HEK293 (cell line): ENCODE measurements around the gene ZNF771.

Experiments used
- CTCF ChIA-PET: fragments of 350-600 bp; formaldehyde crosslinking; extraction: SDS; loops from one replicate; lab custom pipeline; 2021; ENCODE audit warnings: antibody characterized with exemption; lab: Yijun Ruan, JAX
- POLR2A ChIA-PET: fragments of 300-600 bp; formaldehyde crosslinking; extraction: SDS; loops from one replicate; lab custom pipeline; 2020; ENCODE audit warnings: antibody characterized with exemption, inconsistent platforms; lab: Yijun Ruan, JAX
- H3K27ac ChIP-seq: fragments of 200-500 bp; sonication (Bioruptor generic); 2 replicates; pipeline ENCODE4 v1.5.1; 2014; ENCODE audit warnings: low read depth, low read length, control low read depth, inconsistent platforms; ENCODE audit errors: extremely low read depth
- H3K36me3 ChIP-seq, 2 experiments: fragments of 200-500 bp in 1 of 2; sonication (Bioruptor generic) in 1 of 2; 1 replicate in 1 of 2; 2 replicates in 1 of 2; pipeline ENCODE4 v1.5.1; 2014 to 2017; ENCODE audit warnings: inconsistent platforms in 2 of 2, low read length in 2 of 2; ENCODE audit not compliant: control insufficient read depth in 2 of 2, insufficient read depth in 1 of 2
- H3K4me1 ChIP-seq: fragments of 200-500 bp; sonication (Bioruptor generic); 2 replicates; pipeline ENCODE4 v1.5.1; 2014; ENCODE audit warnings: mild to moderate bottlenecking, low read length, inconsistent platforms; ENCODE audit not compliant: control insufficient read depth, insufficient read depth
- H3K4me3 ChIP-seq: 2 replicates; pipeline ENCODE4 v1.5.1; 2011; ENCODE audit warnings: low read depth, mild to moderate bottlenecking, control low read depth, low read length, moderate library complexity
- H3K9me3 ChIP-seq: fragments of 200-500 bp; sonication (Bioruptor generic); 2 replicates; pipeline ENCODE4 v1.5.1; 2014; ENCODE audit warnings: low read depth, low read length, inconsistent platforms; ENCODE audit not compliant: control insufficient read depth, insufficient read depth
- BCL11B ChIP-seq: fragments of 450-650 bp; formaldehyde crosslinking; IDR thresholded peaks from 2 replicates; pipeline ENCODE4 v1.5.1; 2016; ENCODE audit warnings: low read depth, missing biosample characterization, missing genetic modification characterization
- GLI2 ChIP-seq: fragments of 450-650 bp; formaldehyde crosslinking; IDR thresholded peaks from 2 replicates; pipeline ENCODE4; 2017; ENCODE audit warnings: missing biosample characterization, missing genetic modification characterization, low read depth, borderline replicate concordance
- GLIS2 ChIP-seq: fragments of 450-650 bp; formaldehyde crosslinking; IDR thresholded peaks from 2 replicates; pipeline ENCODE4 v1.5.1; 2016; ENCODE audit warnings: missing biosample characterization, missing genetic modification characterization
- PRDM1 ChIP-seq: fragments of 450-650 bp; formaldehyde crosslinking; IDR thresholded peaks from 2 replicates; pipeline ENCODE4; 2016; ENCODE audit warnings: missing biosample characterization, missing genetic modification characterization
- YY2 ChIP-seq: fragments of 450-650 bp; formaldehyde crosslinking; IDR thresholded peaks from 2 replicates; pipeline ENCODE4 v1.5.1; 2016; ENCODE audit warnings: missing biosample characterization, missing genetic modification characterization
- ZBTB6 ChIP-seq: fragments of 450-650 bp; formaldehyde crosslinking; IDR thresholded peaks from 2 replicates; pipeline ENCODE4 v1.5.1; 2017; ENCODE audit warnings: missing biosample characterization, missing genetic modification characterization
- ZEB2 ChIP-seq: fragments of 450-650 bp; formaldehyde crosslinking; IDR thresholded peaks from 2 replicates; pipeline ENCODE4 v1.5.1; 2016; ENCODE audit warnings: missing biosample characterization, missing genetic modification characterization
- ZNF10 ChIP-seq: fragments of 450-650 bp; formaldehyde crosslinking; IDR thresholded peaks from 2 replicates; pipeline ENCODE4 v1.5.1; 2017; ENCODE audit warnings: missing biosample characterization, missing genetic modification characterization
- ZNF133 ChIP-seq: fragments of 450-650 bp; formaldehyde crosslinking; IDR thresholded peaks from 2 replicates; pipeline ENCODE4 v1.5.1; 2016; ENCODE audit warnings: missing biosample characterization, missing genetic modification characterization
- ZNF174 ChIP-seq: fragments of 450-650 bp; formaldehyde crosslinking; IDR thresholded peaks from 2 replicates; pipeline ENCODE4 v1.5.0; 2017; ENCODE audit warnings: missing biosample characterization, mild to moderate bottlenecking, missing genetic modification characterization
- ZNF175 ChIP-seq: fragments of 450-650 bp; formaldehyde crosslinking; IDR thresholded peaks from 2 replicates; pipeline ENCODE4 v1.5.1; 2016; ENCODE audit warnings: missing biosample characterization, missing genetic modification characterization
- ZNF184 ChIP-seq: fragments of 450-650 bp; IDR thresholded peaks from 2 replicates; pipeline ENCODE4 v1.5.1; 2018; ENCODE audit warnings: missing biosample characterization, mild to moderate bottlenecking, missing genetic modification characterization
- ZNF280C ChIP-seq: fragments of 450-650 bp; formaldehyde crosslinking; IDR thresholded peaks from 2 replicates; pipeline ENCODE4 v1.5.1; 2016; ENCODE audit warnings: missing biosample characterization, missing genetic modification characterization
- ZNF302 ChIP-seq: fragments of 450-650 bp; formaldehyde crosslinking; IDR thresholded peaks from 2 replicates; pipeline ENCODE4 v1.5.1; 2016; ENCODE audit warnings: missing biosample characterization, missing genetic modification characterization, low read depth
- ZNF362 ChIP-seq: fragments of 450-650 bp; formaldehyde crosslinking; IDR thresholded peaks from 2 replicates; pipeline ENCODE4 v1.5.1; 2016; ENCODE audit warnings: missing biosample characterization, missing genetic modification characterization
- ZNF544 ChIP-seq: fragments of 450-650 bp; formaldehyde crosslinking; IDR thresholded peaks from 2 replicates; pipeline ENCODE4 v1.5.0; 2017; ENCODE audit warnings: missing biosample characterization, missing genetic modification characterization
- ZNF571 ChIP-seq: fragments of 450-650 bp; formaldehyde crosslinking; IDR thresholded peaks from 2 replicates; pipeline ENCODE4 v1.5.0; 2017; ENCODE audit warnings: missing biosample characterization, missing genetic modification characterization
- ZNF626 ChIP-seq: fragments of 450-650 bp; sonication (Bioruptor Pico); formaldehyde crosslinking; IDR thresholded peaks from 2 replicates; pipeline ENCODE4 v1.5.1; 2018; ENCODE audit warnings: missing biosample characterization, missing genetic modification characterization, inconsistent platforms
- ZNF677 ChIP-seq: fragments of 450-650 bp; IDR thresholded peaks from 2 replicates; pipeline ENCODE4 v1.5.0; 2018; ENCODE audit warnings: missing biosample characterization, mild to moderate bottlenecking, missing genetic modification characterization, moderate library complexity
- ZNF837 ChIP-seq: fragments of 450-650 bp; formaldehyde crosslinking; IDR thresholded peaks from 2 replicates; pipeline ENCODE4 v1.5.1; 2016; ENCODE audit warnings: missing biosample characterization, missing genetic modification characterization
- ZXDB ChIP-seq: fragments of 450-650 bp; formaldehyde crosslinking; IDR thresholded peaks from 2 replicates; pipeline ENCODE4 v1.5.1; 2016; ENCODE audit warnings: missing biosample characterization, missing genetic modification characterization
- TF ChIP-seq, protein P1 (sequence below): fragments of 450-650 bp; formaldehyde crosslinking; IDR thresholded peaks from 2 replicates; pipeline ENCODE4 v1.5.1; 2016; ENCODE audit warnings: missing biosample characterization, missing genetic modification characterization

ZNF771 gene

DNA sequence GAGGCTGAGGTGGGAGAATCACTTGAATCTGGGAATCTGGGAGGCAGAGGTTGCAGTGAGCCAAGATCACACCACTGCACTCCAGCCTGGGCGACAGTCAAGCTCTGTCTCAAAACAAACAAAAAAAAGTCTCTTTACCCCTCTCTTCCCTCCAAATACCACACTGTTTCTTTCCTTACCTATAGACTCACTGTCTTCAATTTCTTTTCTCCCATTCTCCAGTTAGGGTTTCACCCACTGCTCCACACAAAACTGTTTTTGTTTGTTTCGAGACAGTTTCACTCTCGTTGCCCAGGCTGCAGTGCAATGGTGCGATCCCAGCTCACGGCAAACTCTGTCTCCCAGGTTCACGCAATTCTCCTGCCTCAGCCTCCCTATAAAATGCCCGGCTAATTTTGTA is 46.2 kb upstream of the ZNF771 start:
- H3K9me3 ChIP-seq, result no peaks in the 10 kb centered on the region
- no peak overlapping the region for H3K4me3 ChIP-seq
- no peaks in the 10 kb centered on the region for H3K4me1 ChIP-seq
- peaks cover 24 to 89% of the 10 kb centered on the region in 2 experiments; a peak in 2 of 3 replicates for H3K36me3 ChIP-seq
- POLR2A ChIA-PET, result interaction anchor here (1.2 to 2.9 kb wide), 2 partner anchors 9 to 10 kb away, joined by 4 to 17 read pairs; partner anchors contain the start of gene TBC1D10B
- TF ChIP-seq ZEB2 (tag by site-specific recombination), result peak; percentile 80; the same call in 1 of the 2 replicates
- TF ChIP-seq PRDM1, result peak; percentile 91
- no peak for TF ChIP-seq ZNF837 (tag by site-specific recombination)
- CTCF ChIA-PET, result interaction anchor here (0.6 to 1.0 kb wide), 2 partner anchors 8 to 279 kb away, joined by 3 read pairs; no protein-coding TSS in a partner anchor
- no peak overlapping the region for H3K27ac ChIP-seq

DNA sequence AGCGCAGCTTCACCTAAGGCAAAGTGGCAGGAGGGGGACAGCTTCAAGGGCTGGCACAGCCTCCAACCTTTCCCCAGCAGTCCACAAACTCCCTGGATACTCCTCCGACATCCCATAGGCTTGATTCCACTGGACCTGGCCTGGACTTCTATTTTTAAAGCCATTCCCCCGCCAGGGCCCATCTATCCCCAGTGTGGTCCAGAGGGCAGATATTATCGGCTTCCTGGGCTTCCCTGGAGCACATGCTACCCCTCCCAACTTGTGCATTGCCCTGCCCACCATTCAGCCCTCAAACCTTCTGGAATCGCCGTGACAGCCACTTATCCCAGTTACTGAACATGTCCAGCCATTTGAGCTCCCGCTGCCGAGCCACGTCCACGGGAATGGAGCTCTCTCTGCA is 42.2 kb upstream of the ZNF771 start:
- Histone ChIP-seq H3K4me3 (no peak overlapping the region), H3K27ac (no peak overlapping the region), H3K9me3 (no peaks in the 10 kb centered on the region), H3K36me3 (peaks cover 27 to 64% of the 10 kb centered on the region in 2 experiments; a peak in 2 of 3 replicates), H3K4me1 (no peaks in the 10 kb centered on the region; the same call in 1 of the 2 replicates)
- ChIA-PET POLR2A (interaction anchor here (0.6 to 1.5 kb wide), 4 partner anchors 10 to 42 kb away, joined by 3 to 6 read pairs (median 4); partner anchors contain the start of genes CD2BP2 and ZNF771), CTCF (interaction anchor here (1.4 to 3.1 kb wide), 2 partner anchors 13 to 44 kb away, joined by 3 to 16 read pairs; no protein-coding TSS in a partner anchor)
- TF ChIP-seq GLI2 (tag by site-specific recombination) (no peak), ZNF175 (tag by site-specific recombination) (no peak), ZNF362 (tag by site-specific recombination) (no peak), ZNF571 (tag by site-specific recombination) (no peak), ZNF302 (no peak), ZNF544 (tag by site-specific recombination) (no peak), ZNF133 (tag by site-specific recombination) (no peak), ZXDB (tag by site-specific recombination) (no peak), ZBTB6 (tag by site-specific recombination) (no peak)

GRCh38 chr16:30366511-30366910 is 40.9 kb upstream of the ZNF771 start:
- TF ChIP-seq ZNF10, result no peak
- no peak for TF ChIP-seq ZNF184 (tag by site-specific recombination)
- TF ChIP-seq BCL11B (tag by site-specific recombination), result no peak
- no peak for TF ChIP-seq ZNF174 (tag by site-specific recombination)
- no peak for TF ChIP-seq ZNF677 (tag by site-specific recombination)
- TF ChIP-seq, protein P1, sequence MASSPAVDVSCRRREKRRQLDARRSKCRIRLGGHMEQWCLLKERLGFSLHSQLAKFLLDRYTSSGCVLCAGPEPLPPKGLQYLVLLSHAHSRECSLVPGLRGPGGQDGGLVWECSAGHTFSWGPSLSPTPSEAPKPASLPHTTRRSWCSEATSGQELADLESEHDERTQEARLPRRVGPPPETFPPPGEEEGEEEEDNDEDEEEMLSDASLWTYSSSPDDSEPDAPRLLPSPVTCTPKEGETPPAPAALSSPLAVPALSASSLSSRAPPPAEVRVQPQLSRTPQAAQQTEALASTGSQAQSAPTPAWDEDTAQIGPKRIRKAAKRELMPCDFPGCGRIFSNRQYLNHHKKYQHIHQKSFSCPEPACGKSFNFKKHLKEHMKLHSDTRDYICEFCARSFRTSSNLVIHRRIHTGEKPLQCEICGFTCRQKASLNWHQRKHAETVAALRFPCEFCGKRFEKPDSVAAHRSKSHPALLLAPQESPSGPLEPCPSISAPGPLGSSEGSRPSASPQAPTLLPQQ, result no peak
- no peak for TF ChIP-seq ZNF626
- no peak for TF ChIP-seq ZNF280C
- no peak for TF ChIP-seq GLIS2
- no peak for TF ChIP-seq ZNF837 (tag by site-specific recombination)
- TF ChIP-seq YY2 (tag by site-specific recombination), result no peak
- CTCF ChIA-PET, result interaction anchor here (0.6 to 3.1 kb wide), 2 partner anchors 11 to 42 kb away, joined by 3 to 16 read pairs; no protein-coding TSS in a partner anchor
- no peak overlapping the region for H3K27ac ChIP-seq
- POLR2A ChIA-PET, result interaction anchor here (0.5 to 0.6 kb wide), 2 partner anchors 11 to 31 kb away, joined by 3 read pairs; partner anchors contain the start of gene CD2BP2
- H3K36me3 ChIP-seq, result peaks cover 21 to 52% of the 10 kb centered on the region in 2 experiments; a peak in 2 of 3 replicates
- no peaks in the 10 kb centered on the region for H3K9me3 ChIP-seq
- H3K4me3 ChIP-seq, result no peak overlapping the region
- H3K4me1 ChIP-seq, result peaks cover 2% of the 10 kb centered on the region
